HCT116 (cell line): ENCODE results near the gene TRAF5. TPM values are rescaled to one million over a fixed set of nuclear protein-coding genes. Genes with fewer than 3 reads are reported as not detected.

Source experiments
- ATAC-seq: fragments of 200-7000 bp; cut with Tn5 transposase; 2 replicates; pipeline ENCODE4 v1.9.1; 2020; ENCODE audit warnings: mild to moderate bottlenecking, moderate library complexity
- BruUV-seq: library from RNA; stranded (reverse); fragments of 400-500 nt; replicated peaks from 2 replicates; lab custom pipeline; 2021; lab: Mats Ljungman, UMichigan
- CTCF ChIA-PET: fragments of 300-600 bp; sonication (Branson Sonifier 250); formaldehyde crosslinking; loops from one replicate; lab custom pipeline; 2021; ENCODE audit warnings: antibody characterized with exemption; lab: Charles Lee
- POLR2A ChIA-PET: fragments of 300-600, 350-600 bp; sonication (Branson Sonifier 250); formaldehyde crosslinking; loops from one replicate; lab custom pipeline; 2021; ENCODE audit warnings: antibody characterized with exemption; lab: Charles Lee
- RAD21 ChIA-PET, 2 experiments: fragments of 300-600 bp; sonication (Branson Sonifier 250); formaldehyde crosslinking; loops; one replicate each; lab custom pipeline; 2023; ENCODE audit warnings: low total read pairs in 2 of 2; ENCODE audit not compliant: uncharacterized antibody in 2 of 2, unreplicated experiment in 2 of 2, low non-redundant PET in 1 of 2; lab: Charles Lee
- DNase-seq: peaks from one replicate; pipeline ENCODE4 v3.0.0-alpha.2; 2010; ENCODE audit warnings: low read depth, low spot score
- H2AFZ ChIP-seq: fragments of 200-600 bp; shearing (Covaris generic), sonication (generic); 2 replicates; pipeline ENCODE4 v1.6.1; 2017; ENCODE audit warnings: low read depth, mixed run types, mixed read lengths, antibody characterized with exemption, low read length; ENCODE audit not compliant: poor library complexity, severe bottlenecking
- H3K27ac ChIP-seq: 2 replicates; pipeline ENCODE4 v1.5.1; 2012; ENCODE audit warnings: low read depth, low read length
- H3K27me3 ChIP-seq: fragments of 200-600 bp; sonication (generic); 2 replicates; pipeline ENCODE4 v1.6.1; 2016; ENCODE audit warnings: mixed run types, low read length, mixed read lengths; ENCODE audit not compliant: insufficient read depth
- H3K36me3 ChIP-seq, 2 experiments: fragments of 200-500 bp in 1 of 2; fragments of 200-600 bp in 1 of 2; sonication (Bioruptor generic) in 1 of 2; sonication (generic) in 1 of 2; 2 replicates each; pipeline versions ENCODE4 v1.5.1 to v1.6.1; 2014 to 2016; ENCODE audit warnings: low read length in 2 of 2, inconsistent platforms in 1 of 2, mixed read lengths in 1 of 2, mixed run types in 1 of 2; ENCODE audit not compliant: insufficient read depth in 2 of 2, control insufficient read depth in 1 of 2
- H3K4me1 ChIP-seq, 2 experiments: fragments of 200-600 bp in 1 of 2; sonication (generic) in 1 of 2; 2 replicates each; pipeline versions ENCODE4 v1.5.1 to v1.6.1; 2012 to 2017; ENCODE audit warnings: low read length in 2 of 2, inconsistent platforms in 1 of 2, mild to moderate bottlenecking in 1 of 2, mixed read lengths in 1 of 2, mixed run types in 1 of 2, moderate library complexity in 1 of 2; ENCODE audit not compliant: insufficient read depth in 2 of 2, control insufficient read depth in 1 of 2
- H3K4me2 ChIP-seq: fragments of 200-600 bp; sonication (generic); 2 replicates; pipeline ENCODE4 v1.6.1; 2017; ENCODE audit warnings: mixed run types, low read length, mixed read lengths
- H3K4me3 ChIP-seq, 2 experiments: fragments of 200-600 bp in 1 of 2; sonication (generic) in 1 of 2; replicated peaks in 1 of 2; 2 replicates each; pipeline ENCODE4 v1.5.1; 2011 to 2016; ENCODE audit warnings: low read length in 2 of 2, control low read depth in 1 of 2, low read depth in 1 of 2, mild to moderate bottlenecking in 1 of 2, mixed read lengths in 1 of 2, mixed run types in 1 of 2
- H3K79me2 ChIP-seq: fragments of 200-600 bp; sonication (generic); 2 replicates; pipeline ENCODE4 v1.6.1; 2017; ENCODE audit warnings: mild to moderate bottlenecking, mixed run types, low read length, moderate library complexity, mixed read lengths; ENCODE audit not compliant: insufficient read depth
- H3K9ac ChIP-seq: fragments of 200-600 bp; sonication (generic); 2 replicates; pipeline ENCODE4 v1.6.1; 2016; ENCODE audit warnings: low read length, mixed read lengths
- H3K9me2 ChIP-seq: fragments of 200-600 bp; sonication (generic), shearing (Covaris generic); 2 replicates; pipeline ENCODE4 v1.6.1; 2017; ENCODE audit warnings: mixed run types, mild to moderate bottlenecking, moderate library complexity; ENCODE audit not compliant: insufficient read depth
- H3K9me3 ChIP-seq, 2 experiments: fragments of 200-500 bp in 1 of 2; fragments of 200-600 bp in 1 of 2; sonication (Bioruptor generic) in 1 of 2; sonication (generic) in 1 of 2; 2 replicates each; pipeline ENCODE4 v1.6.1; 2014 to 2017; ENCODE audit warnings: low read length in 2 of 2, mixed read lengths in 2 of 2, inconsistent platforms in 1 of 2, low read depth in 1 of 2, mild to moderate bottlenecking in 1 of 2, mixed run types in 1 of 2, moderate library complexity in 1 of 2; ENCODE audit not compliant: control insufficient read depth in 1 of 2, insufficient read depth in 1 of 2
- H4K20me1 ChIP-seq: fragments of 200-600 bp; sonication (generic), shearing (Covaris generic); 2 replicates; pipeline ENCODE4 v1.6.1; 2017; ENCODE audit warnings: mixed run types, mild to moderate bottlenecking, moderate library complexity; ENCODE audit not compliant: insufficient read depth
- CBX3 ChIP-seq: IDR thresholded peaks from 2 replicates; pipeline ENCODE4 v1.6.1; 2012; ENCODE audit warnings: low read depth
- CEBPB ChIP-seq: IDR thresholded peaks from 2 replicates; pipeline ENCODE4 v1.6.1; 2012; ENCODE audit warnings: low read depth
- ELF1 ChIP-seq: IDR thresholded peaks from 2 replicates; pipeline ENCODE4 v1.6.1; 2012; ENCODE audit warnings: low read depth, borderline replicate concordance
- EZH2 ChIP-seq: fragments of 200-600 bp; sonication (generic); IDR thresholded peaks from 2 replicates; pipeline ENCODE4 v1.6.1; 2017; ENCODE audit warnings: antibody characterized with exemption, mixed run types
- FOSL1 ChIP-seq: IDR thresholded peaks from 2 replicates; pipeline ENCODE4 v1.6.1; 2012; ENCODE audit warnings: low read depth
- JUND ChIP-seq: IDR thresholded peaks from 2 replicates; pipeline ENCODE4 v1.6.1; 2012
- TCF7L2 ChIP-seq: IDR thresholded peaks from 2 replicates; pipeline ENCODE4 v1.7.0; 2011; ENCODE audit warnings: borderline replicate concordance, inconsistent platforms; ENCODE audit not compliant: insufficient read depth, insufficient read length; ENCODE audit errors: extremely low read depth
- ZFX ChIP-seq: fragments of 450-650 bp; IDR thresholded peaks from 2 replicates; pipeline ENCODE4 v1.6.1; 2017
- ZNF274 ChIP-seq: fragments of 200-500 bp; sonication (Bioruptor generic); IDR thresholded peaks from 2 replicates; pipeline ENCODE4 v1.6.1; 2014; ENCODE audit warnings: mild to moderate bottlenecking, low read depth, low read length, inconsistent platforms
- intact Hi-C: fragments of 100-400 bp; cut with micrococcal nuclease; formaldehyde crosslinking; loops from 2 replicates; pipeline ENCODE4 v1.10.0; 2022
- total RNA-seq: library from RNA; stranded (reverse); gene quantifications from one replicate; pipeline ENCODE4 v1.2.1, GENCODE V29; 2021; ENCODE audit not compliant: unreplicated experiment
- TF ChIP-seq, protein P1 (sequence below): IDR thresholded peaks from 2 replicates; pipeline ENCODE4 v1.6.1; 2012; ENCODE audit warnings: low read depth
- TF ChIP-seq, protein P2 (sequence below): IDR thresholded peaks from 2 replicates; pipeline ENCODE4 v1.6.1; 2011; ENCODE audit warnings: mild to moderate bottlenecking, low read length, moderate library complexity; ENCODE audit not compliant: insufficient replicate concordance; ENCODE audit errors: extremely low read depth

The TRAF5 gene
- total RNA-seq, 1 experiment from 2014 or later = 6.5 TPM

DNA sequence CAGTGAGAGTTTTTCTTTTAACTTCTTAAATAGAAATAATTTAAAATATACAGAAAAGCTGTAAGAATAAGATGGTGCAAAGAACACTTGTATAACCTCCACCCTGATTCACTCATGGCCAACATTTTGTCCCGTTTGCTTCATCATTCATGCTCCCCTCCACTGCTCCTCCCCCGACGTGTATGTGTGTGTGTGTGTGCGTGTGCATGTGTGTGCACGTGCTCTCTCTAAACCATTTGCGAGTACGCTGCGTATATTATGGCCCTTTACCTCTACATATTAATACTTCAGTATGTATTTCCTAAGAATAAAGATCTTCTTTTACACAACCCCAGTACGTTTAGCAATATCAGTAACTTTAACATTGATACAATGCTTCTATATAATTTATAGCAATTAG is 43.0 kb downstream of the TRAF5 start:
- Histone ChIP-seq H3K4me2 (no peak overlapping the region), H3K79me2 (no peaks in the 10 kb centered on the region)
- no peak for DNase-seq

More for the DNA sequence above, 43.0 kb downstream of the TRAF5 start:
- no peaks in the 10 kb centered on the region for H3K4me1 ChIP-seq
- H3K9ac ChIP-seq = no peak overlapping the region
- no peak for ATAC-seq
- TF ChIP-seq CBX3 = no peak
- TF ChIP-seq JUND = no peak
- TF ChIP-seq, protein P1, sequence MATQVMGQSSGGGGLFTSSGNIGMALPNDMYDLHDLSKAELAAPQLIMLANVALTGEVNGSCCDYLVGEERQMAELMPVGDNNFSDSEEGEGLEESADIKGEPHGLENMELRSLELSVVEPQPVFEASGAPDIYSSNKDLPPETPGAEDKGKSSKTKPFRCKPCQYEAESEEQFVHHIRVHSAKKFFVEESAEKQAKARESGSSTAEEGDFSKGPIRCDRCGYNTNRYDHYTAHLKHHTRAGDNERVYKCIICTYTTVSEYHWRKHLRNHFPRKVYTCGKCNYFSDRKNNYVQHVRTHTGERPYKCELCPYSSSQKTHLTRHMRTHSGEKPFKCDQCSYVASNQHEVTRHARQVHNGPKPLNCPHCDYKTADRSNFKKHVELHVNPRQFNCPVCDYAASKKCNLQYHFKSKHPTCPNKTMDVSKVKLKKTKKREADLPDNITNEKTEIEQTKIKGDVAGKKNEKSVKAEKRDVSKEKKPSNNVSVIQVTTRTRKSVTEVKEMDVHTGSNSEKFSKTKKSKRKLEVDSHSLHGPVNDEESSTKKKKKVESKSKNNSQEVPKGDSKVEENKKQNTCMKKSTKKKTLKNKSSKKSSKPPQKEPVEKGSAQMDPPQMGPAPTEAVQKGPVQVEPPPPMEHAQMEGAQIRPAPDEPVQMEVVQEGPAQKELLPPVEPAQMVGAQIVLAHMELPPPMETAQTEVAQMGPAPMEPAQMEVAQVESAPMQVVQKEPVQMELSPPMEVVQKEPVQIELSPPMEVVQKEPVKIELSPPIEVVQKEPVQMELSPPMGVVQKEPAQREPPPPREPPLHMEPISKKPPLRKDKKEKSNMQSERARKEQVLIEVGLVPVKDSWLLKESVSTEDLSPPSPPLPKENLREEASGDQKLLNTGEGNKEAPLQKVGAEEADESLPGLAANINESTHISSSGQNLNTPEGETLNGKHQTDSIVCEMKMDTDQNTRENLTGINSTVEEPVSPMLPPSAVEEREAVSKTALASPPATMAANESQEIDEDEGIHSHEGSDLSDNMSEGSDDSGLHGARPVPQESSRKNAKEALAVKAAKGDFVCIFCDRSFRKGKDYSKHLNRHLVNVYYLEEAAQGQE = no peak
- no peak for TF ChIP-seq ZFX
- no peak for TF ChIP-seq CEBPB
- no peak for TF ChIP-seq TCF7L2
- TF ChIP-seq EZH2 = no peak
- no peak for TF ChIP-seq FOSL1
- TF ChIP-seq ZNF274 = no peak
- TF ChIP-seq, protein P2, sequence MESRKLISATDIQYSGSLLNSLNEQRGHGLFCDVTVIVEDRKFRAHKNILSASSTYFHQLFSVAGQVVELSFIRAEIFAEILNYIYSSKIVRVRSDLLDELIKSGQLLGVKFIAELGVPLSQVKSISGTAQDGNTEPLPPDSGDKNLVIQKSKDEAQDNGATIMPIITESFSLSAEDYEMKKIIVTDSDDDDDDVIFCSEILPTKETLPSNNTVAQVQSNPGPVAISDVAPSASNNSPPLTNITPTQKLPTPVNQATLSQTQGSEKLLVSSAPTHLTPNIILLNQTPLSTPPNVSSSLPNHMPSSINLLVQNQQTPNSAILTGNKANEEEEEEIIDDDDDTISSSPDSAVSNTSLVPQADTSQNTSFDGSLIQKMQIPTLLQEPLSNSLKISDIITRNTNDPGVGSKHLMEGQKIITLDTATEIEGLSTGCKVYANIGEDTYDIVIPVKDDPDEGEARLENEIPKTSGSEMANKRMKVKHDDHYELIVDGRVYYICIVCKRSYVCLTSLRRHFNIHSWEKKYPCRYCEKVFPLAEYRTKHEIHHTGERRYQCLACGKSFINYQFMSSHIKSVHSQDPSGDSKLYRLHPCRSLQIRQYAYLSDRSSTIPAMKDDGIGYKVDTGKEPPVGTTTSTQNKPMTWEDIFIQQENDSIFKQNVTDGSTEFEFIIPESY = no peak
- no peak for TF ChIP-seq ELF1
- H3K36me3 ChIP-seq = no peaks in the 10 kb centered on the region
- intact Hi-C loops = no loop called here
- H2AFZ ChIP-seq = no peak overlapping the region
- H4K20me1 ChIP-seq = no peaks in the 10 kb centered on the region
- H3K27me3 ChIP-seq = no peaks in the 10 kb centered on the region
- H3K9me2 ChIP-seq = no peaks in the 10 kb centered on the region
- ChIA-PET CTCF (no interaction called here), POLR2A (no interaction called here), RAD21 (no interaction called here)
- H3K4me3 ChIP-seq = no peak overlapping the region
- H3K9me3 ChIP-seq = no peaks in the 10 kb centered on the region
- H3K27ac ChIP-seq = no peak overlapping the region
- BruUV-seq = no TSS peak
